ENCODE data around the gene DHH. TPM values are rescaled to one million over a fixed set of nuclear protein-coding genes. Genes with fewer than 3 reads are reported as not detected.

DHH gene
- total RNA-seq, 2 experiments from 2014 or later, result 0.08 to 0.20 TPM

DNA sequence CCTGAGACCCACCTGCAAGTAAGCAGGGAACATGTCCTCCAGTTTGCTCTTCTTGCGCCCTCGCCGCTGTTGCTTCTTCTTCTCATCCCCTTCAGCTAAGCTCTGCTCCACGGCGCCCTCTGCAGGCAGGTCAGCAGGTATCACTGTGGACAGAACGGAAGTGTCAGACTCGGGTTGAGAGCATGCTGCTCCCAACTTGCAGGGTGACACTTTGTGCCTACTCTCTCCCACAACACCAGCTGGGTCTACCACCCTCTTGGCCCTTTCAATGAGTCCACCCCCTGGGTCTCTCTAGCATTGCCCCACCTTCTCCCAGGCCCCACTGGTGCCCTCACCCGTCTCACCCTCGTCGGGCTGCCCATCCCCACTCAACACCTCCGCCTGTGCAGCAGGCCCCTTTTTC, 50.7 kb downstream of the DHH start:
- no peaks in the 10 kb centered on the region for H3K27me3 Mint-ChIP-seq
- ChIA-PET CTCF (interaction anchor here (0.7 to 2.0 kb wide), 27 partner anchors 9 to 191 kb away, joined by 3 to 13 read pairs (median 4); partner anchors contain the start of genes ARF3, FKBP11, RHEBL1 and TUBA1A), POLR2A (interaction anchor here (1.2 to 1.6 kb wide), 3 partner anchors 51 to 86 kb away, joined by 3 to 5 read pairs (median 4); partner anchors contain the start of gene DHH)
- DNase-seq, result peak; percentile 83
- H3K9me3 Mint-ChIP-seq, result no peaks in the 10 kb centered on the region
- peaks cover 89% of the 10 kb centered on the region for H3K36me3 Mint-ChIP-seq (ENCODE audit: low read depth)
- H3K4me3 Mint-ChIP-seq, result no peak overlapping the region
- H3K4me1 Mint-ChIP-seq, result peaks cover 5% of the 10 kb centered on the region
- peak overlapping the region; percentile 51 for H3K27ac Mint-ChIP-seq

DNA sequence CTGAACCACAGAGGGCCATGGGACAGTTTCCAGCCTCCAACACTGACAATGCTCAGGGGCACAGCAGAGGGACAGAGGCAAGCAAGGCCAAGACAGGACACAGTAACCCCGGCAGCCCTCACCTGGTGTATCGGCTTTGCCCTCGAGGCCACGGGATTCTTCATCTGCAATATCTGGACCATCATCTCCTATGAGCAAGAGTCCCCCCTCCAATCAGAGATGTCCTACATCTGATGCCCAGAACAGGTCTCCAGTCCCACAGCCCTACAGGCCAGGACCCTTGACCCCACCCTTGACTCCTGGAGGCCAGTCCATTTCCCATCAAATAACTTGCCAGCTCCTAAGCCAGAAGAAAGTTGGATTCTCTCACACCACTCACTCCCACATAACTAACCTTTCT, 51.4 kb downstream of the DHH start:
- DNase-seq, result no peak
- H3K27ac Mint-ChIP-seq, result no peak overlapping the region
- no peaks in the 10 kb centered on the region for H3K9me3 Mint-ChIP-seq
- peaks cover 5% of the 10 kb centered on the region for H3K4me1 Mint-ChIP-seq
- H3K4me3 Mint-ChIP-seq, result no peak overlapping the region
- POLR2A ChIA-PET, result interaction anchor here (1.2 to 1.6 kb wide), 3 partner anchors 51 to 87 kb away, joined by 3 to 5 read pairs (median 4); partner anchors contain the start of gene DHH
- peaks cover 89% of the 10 kb centered on the region for H3K36me3 Mint-ChIP-seq (ENCODE audit: low read depth)
- CTCF ChIA-PET, result interaction anchor here (0.7 to 2.0 kb wide), 25 partner anchors 8 to 190 kb away, joined by 3 to 13 read pairs (median 4); partner anchors contain the start of genes ARF3, FKBP11, RHEBL1 and TUBA1A
- no peaks in the 10 kb centered on the region for H3K27me3 Mint-ChIP-seq

DNA sequence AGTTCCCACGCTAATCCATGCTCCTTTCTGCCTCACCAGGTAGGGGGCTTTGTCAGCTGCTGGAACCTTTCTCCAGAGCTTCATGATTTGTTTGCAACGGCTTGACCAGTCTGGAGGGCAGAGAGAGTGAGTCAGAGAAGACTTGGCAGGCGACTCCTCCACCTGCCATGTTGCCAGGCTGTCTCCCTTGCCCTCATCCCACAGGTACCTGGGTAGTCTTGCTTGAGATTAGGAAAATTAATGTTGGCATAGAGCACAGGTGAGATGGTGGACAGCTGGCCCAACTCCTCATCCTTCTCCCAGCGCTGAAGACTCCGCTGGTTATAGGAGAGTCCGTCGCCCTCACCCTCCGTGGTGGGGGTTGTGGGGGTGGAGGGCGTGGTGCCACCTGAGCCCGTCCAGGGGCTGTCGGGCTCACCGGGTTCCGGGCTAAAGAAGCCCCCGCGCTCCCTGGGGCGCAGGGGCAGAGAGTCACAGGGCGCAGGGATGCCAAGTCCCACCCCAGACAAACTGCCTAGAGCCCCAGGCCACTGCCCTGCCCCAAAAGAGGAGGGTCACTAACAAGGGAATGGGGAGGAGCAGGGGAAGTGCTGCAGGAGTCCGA, 52.6 kb downstream of the DHH start:
- POLR2A ChIA-PET, result interaction anchor here (0.6 kb wide), 1 partner anchor 48 kb away, joined by 4 read pairs; no protein-coding TSS in a partner anchor
- no peak overlapping the region for H3K4me3 Mint-ChIP-seq
- CTCF ChIA-PET, result interaction anchor here (1.0 to 1.7 kb wide), 3 partner anchors 28 to 54 kb away, joined by 3 to 4 read pairs (median 3); partner anchors contain the start of gene RHEBL1
- H3K27me3 Mint-ChIP-seq, result no peaks in the 10 kb centered on the region
- H3K9me3 Mint-ChIP-seq, result no peaks in the 10 kb centered on the region
- peaks cover 5% of the 10 kb centered on the region for H3K4me1 Mint-ChIP-seq
- peaks cover 86% of the 10 kb centered on the region for H3K36me3 Mint-ChIP-seq (ENCODE audit: low read depth)
- no peak for DNase-seq
- no peak overlapping the region for H3K27ac Mint-ChIP-seq

DNA sequence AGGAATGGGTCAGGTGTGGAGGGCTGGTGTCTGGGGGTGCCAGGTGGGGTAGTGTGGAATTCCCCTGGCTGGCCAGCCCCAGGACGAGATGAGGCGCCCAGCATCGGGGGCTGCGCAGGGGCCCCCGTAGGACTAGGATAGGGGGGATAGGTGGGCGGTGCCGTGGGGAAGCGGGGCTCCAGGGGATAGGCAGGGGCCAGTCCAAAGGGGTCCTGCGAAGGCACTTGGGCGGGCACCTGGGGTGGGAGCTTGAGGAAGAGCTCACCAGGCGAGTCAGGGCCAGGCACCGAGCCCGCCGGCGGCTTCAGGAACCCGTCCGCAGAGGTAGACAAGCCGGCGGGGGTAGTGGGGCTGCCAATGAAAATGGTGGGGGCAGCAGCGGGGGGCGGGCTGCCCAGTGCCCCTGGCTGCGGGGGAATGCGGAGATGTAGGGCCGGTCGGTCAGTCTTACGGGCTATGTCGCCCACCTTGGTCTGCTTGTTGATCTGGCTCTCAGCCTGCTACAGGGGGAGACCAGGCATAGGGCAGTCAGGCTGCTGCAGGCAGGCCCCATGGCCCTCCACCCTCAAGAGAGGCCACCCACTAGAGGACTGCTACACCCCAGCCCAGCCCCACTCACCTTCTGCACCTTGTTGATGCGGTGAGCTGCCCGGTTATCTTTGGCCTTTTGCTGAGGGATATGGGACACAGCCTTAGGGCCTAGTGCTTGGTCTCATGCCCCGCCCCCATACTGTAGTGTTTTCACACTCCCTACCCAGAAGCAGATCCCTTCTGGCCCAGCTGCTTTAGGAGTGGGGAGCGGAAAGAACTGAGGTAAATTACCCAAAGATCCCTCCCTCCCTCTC, 53.3 kb downstream of the DHH start:
- CTCF ChIA-PET, result interaction anchor here (1.0 to 1.3 kb wide), 2 partner anchors 28 to 53 kb away, joined by 3 read pairs; partner anchors contain the start of gene RHEBL1
- H3K36me3 Mint-ChIP-seq (ENCODE audit: low read depth), result peaks cover 84% of the 10 kb centered on the region
- no peak for DNase-seq
- POLR2A ChIA-PET, result interaction anchor here (0.6 to 0.9 kb wide), 2 partner anchors 47 to 90 kb away, joined by 3 to 4 read pairs; partner anchors contain the start of gene TUBA1B
- no peak overlapping the region for H3K27ac Mint-ChIP-seq
- no peaks in the 10 kb centered on the region for H3K9me3 Mint-ChIP-seq
- H3K4me3 Mint-ChIP-seq, result no peak overlapping the region
- H3K27me3 Mint-ChIP-seq, result no peaks in the 10 kb centered on the region
- peaks cover 5% of the 10 kb centered on the region for H3K4me1 Mint-ChIP-seq

DNA sequence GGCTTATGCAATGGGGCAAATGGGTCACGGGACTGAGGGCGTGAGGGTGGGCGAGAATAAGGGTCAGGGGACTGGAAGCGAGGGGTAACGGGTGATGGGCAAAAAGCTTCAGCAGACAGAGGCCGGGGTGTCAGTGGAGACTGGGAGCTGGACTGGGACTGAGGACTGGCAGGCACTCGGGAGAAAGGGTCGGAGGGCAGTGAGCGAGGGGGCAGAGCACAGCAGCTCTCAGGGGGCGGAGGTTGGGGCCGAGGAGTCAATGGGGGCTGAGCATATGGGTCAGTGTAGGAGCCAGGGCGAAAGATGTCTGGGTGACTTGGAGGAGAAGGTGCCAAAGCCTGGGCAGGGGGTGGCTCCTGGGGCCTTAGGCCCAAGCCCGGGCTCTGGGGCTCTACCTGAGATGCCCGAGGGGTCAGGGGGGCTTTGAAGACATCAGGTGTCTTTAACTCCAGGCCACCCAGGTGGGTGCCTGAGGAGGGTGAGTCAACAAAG, 54.2 kb downstream of the DHH start:
- CTCF ChIA-PET, result interaction anchor here (0.6 to 1.0 kb wide), 3 partner anchors 21 to 252 kb away, joined by 3 read pairs; no protein-coding TSS in a partner anchor
- Mint-ChIP-seq H3K4me3 (no peak overlapping the region), H3K27ac (no peak overlapping the region), H3K9me3 (no peaks in the 10 kb centered on the region), H3K36me3 (ENCODE audit: low read depth) (peaks cover 83% of the 10 kb centered on the region), H3K27me3 (no peaks in the 10 kb centered on the region), H3K4me1 (peaks cover 5% of the 10 kb centered on the region)
- POLR2A ChIA-PET, result interaction anchor here (0.9 to 1.7 kb wide), 3 partner anchors 10 to 91 kb away, joined by 3 to 8 read pairs (median 5); partner anchors contain the start of gene TUBA1B
- no peak for DNase-seq

DNA sequence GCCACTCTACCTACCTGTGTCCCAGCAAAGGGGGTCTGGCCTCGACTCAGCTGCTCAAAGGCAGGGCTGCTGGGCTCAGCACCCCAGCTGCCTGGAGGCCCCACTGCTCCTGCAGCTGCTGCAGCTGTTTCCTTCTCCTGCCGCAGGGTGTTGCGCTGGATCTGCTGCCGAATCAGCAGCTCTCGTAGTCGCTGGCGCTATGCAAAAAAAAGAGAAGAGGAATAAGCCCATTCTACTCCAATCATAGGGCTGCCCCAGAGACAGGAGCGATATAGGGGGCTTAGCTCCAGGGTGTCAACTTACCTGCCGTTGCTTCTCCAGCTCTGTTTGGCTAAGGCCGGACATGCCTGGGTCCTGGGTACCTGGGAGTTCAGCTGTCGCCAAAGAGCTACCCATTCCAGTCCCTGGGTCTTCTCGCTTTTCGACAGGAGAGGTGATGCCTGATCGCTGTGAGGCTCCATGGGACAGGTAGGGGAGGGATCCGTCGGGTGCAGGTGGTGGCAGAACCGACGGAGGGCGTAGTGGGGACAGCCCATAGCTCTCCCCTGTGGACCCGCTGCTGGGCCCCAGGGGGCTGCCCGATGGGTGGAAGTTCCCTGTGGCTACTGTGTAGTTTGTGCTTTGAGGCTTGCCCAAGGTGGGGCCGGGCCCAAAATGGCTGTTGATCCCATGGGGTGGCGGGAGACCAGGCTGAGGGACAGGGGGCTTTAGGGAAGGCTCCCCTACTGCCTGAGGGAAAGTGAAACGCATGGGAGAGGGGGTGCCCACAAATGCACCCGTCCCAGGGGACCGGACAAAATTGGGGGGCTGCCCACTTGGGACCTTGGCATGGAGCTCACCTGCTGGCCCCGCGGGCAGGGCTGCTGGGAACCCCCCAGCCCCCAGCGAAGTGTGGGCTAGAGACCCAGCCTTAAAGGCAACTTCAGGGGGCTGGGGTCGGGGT, 54.9 kb downstream of the DHH start:
- H3K36me3 Mint-ChIP-seq (ENCODE audit: low read depth), result peaks cover 83% of the 10 kb centered on the region
- no peaks in the 10 kb centered on the region for H3K9me3 Mint-ChIP-seq
- no peak overlapping the region for H3K4me3 Mint-ChIP-seq
- DNase-seq, result no peak
- POLR2A ChIA-PET, result interaction anchor here (0.6 to 1.7 kb wide), 4 partner anchors 9 to 91 kb away, joined by 3 to 8 read pairs (median 4); partner anchors contain the start of genes RHEBL1 and TUBA1B
- CTCF ChIA-PET, result interaction anchor here (0.9 to 1.0 kb wide), 3 partner anchors 15 to 24 kb away, joined by 3 read pairs; no protein-coding TSS in a partner anchor
- no peak overlapping the region for H3K27ac Mint-ChIP-seq
- H3K4me1 Mint-ChIP-seq, result peaks cover 5% of the 10 kb centered on the region
- no peaks in the 10 kb centered on the region for H3K27me3 Mint-ChIP-seq

DNA sequence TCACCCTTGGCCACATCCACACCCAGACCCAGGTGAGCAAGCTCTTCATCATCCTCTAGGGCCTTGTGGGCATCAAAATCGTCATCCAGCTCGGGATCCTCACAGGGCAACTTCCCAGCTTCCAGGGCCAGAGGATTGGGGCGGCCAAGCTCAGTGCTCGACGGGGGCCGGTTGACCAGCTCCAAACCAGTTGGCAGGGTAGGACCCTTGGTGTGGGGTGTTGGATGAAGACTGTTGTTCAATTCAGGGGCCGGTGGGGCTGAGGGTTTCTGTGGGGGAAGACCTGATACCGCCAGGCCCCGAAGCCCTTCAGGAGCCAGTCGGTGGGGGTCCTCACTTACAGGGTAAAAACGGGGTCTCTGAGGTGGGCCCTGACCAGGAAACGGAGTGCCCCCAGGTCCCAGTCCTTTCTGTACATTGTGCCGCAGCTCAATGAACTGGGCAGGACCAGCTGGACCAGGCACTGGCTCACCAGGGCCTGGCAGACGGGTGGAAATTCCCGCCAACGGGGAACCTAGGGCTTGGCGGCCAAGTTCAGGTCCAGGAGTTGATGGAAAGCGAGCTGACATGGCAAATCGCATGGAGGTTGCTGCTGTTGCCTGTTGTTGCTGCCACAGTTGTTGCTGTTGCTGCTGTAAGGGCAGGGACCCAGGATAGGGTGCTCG, 56.2 kb downstream of the DHH start:
- no peaks in the 10 kb centered on the region for H3K4me1 Mint-ChIP-seq
- ChIA-PET POLR2A (interaction anchor here (1.6 kb wide), 1 partner anchor 93 kb away, joined by 8 read pairs; the partner anchor contains the start of gene TUBA1B), CTCF (interaction anchor here (1.0 kb wide), 1 partner anchor 14 kb away, joined by 3 read pairs; no protein-coding TSS in a partner anchor)
- no peak for DNase-seq
- no peaks in the 10 kb centered on the region for H3K9me3 Mint-ChIP-seq
- H3K27me3 Mint-ChIP-seq, result no peaks in the 10 kb centered on the region
- no peak overlapping the region for H3K27ac Mint-ChIP-seq
- peaks cover 80% of the 10 kb centered on the region for H3K36me3 Mint-ChIP-seq (ENCODE audit: low read depth)
- H3K4me3 Mint-ChIP-seq, result no peak overlapping the region

DNA sequence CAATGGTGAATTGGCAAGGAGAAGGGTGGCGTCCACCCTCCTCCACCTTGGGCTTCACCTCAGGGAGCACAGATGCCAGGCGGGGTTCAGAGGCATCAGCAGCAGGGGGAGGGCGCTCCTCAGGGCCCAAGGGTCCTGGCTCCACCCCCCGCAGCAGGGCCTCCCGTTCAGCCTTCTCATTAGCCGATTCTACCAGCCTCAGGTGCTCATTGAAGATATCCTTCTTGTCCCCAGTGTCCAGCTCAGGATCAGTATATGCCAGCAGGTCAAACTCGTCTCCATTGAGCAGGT, 56.7 kb downstream of the DHH start:
- no peaks in the 10 kb centered on the region for H3K4me1 Mint-ChIP-seq
- no peaks in the 10 kb centered on the region for H3K9me3 Mint-ChIP-seq
- H3K27ac Mint-ChIP-seq, result no peak overlapping the region
- no peak overlapping the region for H3K4me3 Mint-ChIP-seq
- ChIA-PET CTCF (interaction anchor here (0.9 to 1.3 kb wide), 2 partner anchors 18 to 41 kb away, joined by 3 to 4 read pairs; no protein-coding TSS in a partner anchor), POLR2A (no interaction called here)
- no peak for DNase-seq
- peaks cover 75% of the 10 kb centered on the region for H3K36me3 Mint-ChIP-seq (ENCODE audit: low read depth)
- no peaks in the 10 kb centered on the region for H3K27me3 Mint-ChIP-seq

DNA sequence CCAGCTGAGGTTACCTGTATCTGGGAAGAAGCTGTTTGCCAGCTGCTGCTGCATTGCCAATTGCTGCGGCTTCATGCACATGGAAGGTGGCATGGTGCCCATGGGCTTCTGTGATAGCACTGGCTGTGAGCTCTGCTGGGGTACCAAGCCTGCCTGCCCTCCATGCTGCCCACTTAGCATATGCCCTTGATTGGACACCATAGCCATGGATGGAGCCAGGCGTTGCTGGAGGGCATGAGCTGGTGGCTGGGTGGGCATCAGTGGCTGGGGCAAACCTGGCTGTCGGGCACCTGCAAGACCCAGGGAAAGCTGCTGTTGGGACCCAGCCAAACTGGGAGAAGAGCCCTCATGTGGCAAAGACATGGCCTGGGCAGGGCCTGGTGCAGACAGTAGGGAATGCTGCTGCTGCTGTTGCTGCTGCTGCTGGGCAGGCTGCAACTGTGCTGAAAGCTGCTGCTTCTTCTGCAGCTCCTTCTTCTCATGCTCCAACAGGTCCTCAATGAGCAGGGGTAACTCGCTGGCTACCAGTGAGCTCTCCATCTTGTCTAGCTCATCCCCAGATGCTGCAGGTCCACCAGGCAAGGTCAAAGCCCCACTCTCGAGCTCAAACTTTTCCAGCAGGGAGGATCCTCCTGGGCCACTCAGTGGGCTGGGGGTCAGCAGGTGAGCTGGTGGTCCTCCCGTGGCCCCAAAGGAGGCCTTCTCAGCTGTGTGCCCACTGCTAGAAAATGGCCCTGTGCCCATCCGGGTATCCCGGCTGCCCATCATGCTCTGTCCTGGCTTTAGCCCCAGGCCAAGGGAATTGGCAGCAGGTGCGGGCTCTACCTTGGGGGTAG, 57.3 kb downstream of the DHH start:
- Mint-ChIP-seq H3K36me3 (ENCODE audit: low read depth) (peaks cover 76% of the 10 kb centered on the region), H3K4me1 (no peaks in the 10 kb centered on the region), H3K27ac (no peak overlapping the region), H3K9me3 (no peaks in the 10 kb centered on the region), H3K27me3 (no peaks in the 10 kb centered on the region), H3K4me3 (no peak overlapping the region)
- POLR2A ChIA-PET, result interaction anchor here (0.9 to 1.3 kb wide), 3 partner anchors 17 to 133 kb away, joined by 3 to 6 read pairs (median 4); partner anchors contain the start of gene TUBA1B
- CTCF ChIA-PET, result interaction anchor here (0.7 to 1.3 kb wide), 5 partner anchors 10 to 93 kb away, joined by 3 to 4 read pairs (median 3); no protein-coding TSS in a partner anchor
- no peak for DNase-seq

Data from activated CD4-positive, alpha-beta memory T cell treated with anti-CD3 and anti-CD28 coated beads, Interleukin-2, amount 10 ng/mL, durations not matched to agents 7 days and 5 days (primary cell).